H1 (cell line): ENCODE data around the gene ZNF225. TPM values are rescaled to one million over a fixed set of nuclear protein-coding genes. Genes with fewer than 3 reads are reported as not detected.

Experiments used
- BCL11A ChIP-seq, 2 experiments: IDR thresholded peaks; one replicate each; pipeline ENCODE4 v1.6.1; 2011; ENCODE audit warnings: low read depth in 2 of 2, low read length in 2 of 2, mild to moderate bottlenecking in 2 of 2
- RBBP5 ChIP-seq: IDR thresholded peaks from 2 replicates; pipeline ENCODE4 v1.7.1; 2012; ENCODE audit warnings: low read depth, mild to moderate bottlenecking, inconsistent platforms, low read length, moderate library complexity, borderline replicate concordance
- TBP ChIP-seq: IDR thresholded peaks from 2 replicates; pipeline ENCODE4 v1.6.1; 2011; ENCODE audit warnings: low read depth, low read length, improper control_type of control experiment
- polyA plus RNA-seq, 7 experiments: library from polyadenylated mRNA; depleted of rRNA in 3 of 7; stranded (reverse) in 5 of 7; unstranded in 2 of 7; fragments of >200 nt in 5 of 7; fragments of 200-250 nt in 2 of 7; gene quantifications; 1 replicate in 5 of 7; 2 replicates in 1 of 7; 4 replicates in 1 of 7; pipeline versions ENCODE4 v1.2.1 to v1.2.3, GENCODE V29; 2011 to 2013; ENCODE audit warnings: missing spikeins in 2 of 7, mixed read lengths in 2 of 7
- total RNA-seq: library from RNA; stranded (reverse); fragmentation: NEBNext Ultra II Directional; extraction: Animal tissue kit (Norgen Biotek cat#: 25700); gene quantifications from 2 replicates; pipeline ENCODE4 v1.2.1, GENCODE V29; 2021

The ZNF225 gene
- total and polyA plus RNA-seq, 2 of the 8 experiments (the other 6 are each of a cell fraction or from before 2014, with no cell fraction given): 0.98 to 5.0 TPM

DNA sequence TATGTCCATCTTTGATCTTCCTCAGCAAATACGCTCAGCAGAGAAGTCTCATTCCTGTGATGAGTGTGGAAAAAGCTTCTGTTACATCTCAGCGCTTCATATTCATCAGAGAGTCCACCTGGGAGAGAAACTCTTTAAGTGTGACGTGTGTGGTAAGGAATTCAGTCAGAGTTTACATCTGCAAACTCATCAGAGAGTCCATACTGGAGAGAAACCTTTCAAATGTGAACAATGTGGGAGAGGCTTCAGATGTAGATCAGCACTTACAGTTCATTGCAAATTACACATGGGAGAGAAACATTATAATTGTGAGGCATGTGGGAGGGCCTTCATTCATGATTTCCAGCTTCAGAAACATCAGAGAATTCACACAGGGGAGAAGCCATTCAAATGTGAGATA, 46.9 kb upstream of the ZNF225 start (continued):
- TF ChIP-seq BCL11A (IDR thresholded peaks at IDR 0.05; ENCODE audit: low read depth in 2 of 2, low read length in 2 of 2) (no peak), TBP (no peak), RBBP5 (no peak)
- TF ChIP-seq, all 59 proteins: peak for 0
